ENCODE measurements around the gene CSF3. TPM values are rescaled to one million over a fixed set of nuclear protein-coding genes. Genes with fewer than 3 reads are reported as not detected.
A peak's percentile ranks its signal among the peaks of the same experiment; 100 is the strongest.

Gene CSF3, protein sequence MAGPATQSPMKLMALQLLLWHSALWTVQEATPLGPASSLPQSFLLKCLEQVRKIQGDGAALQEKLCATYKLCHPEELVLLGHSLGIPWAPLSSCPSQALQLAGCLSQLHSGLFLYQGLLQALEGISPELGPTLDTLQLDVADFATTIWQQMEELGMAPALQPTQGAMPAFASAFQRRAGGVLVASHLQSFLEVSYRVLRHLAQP
- not detected for total RNA-seq
- long read RNA-seq = 0 reads

GRCh38 chr17:40015005-40015997, at the start of gene CSF3:
Gene CSF3 (plus strand): TSS chr17:40015440. CDS start chr17:40015475, 35 bp downstream.
- no peak for ATAC-seq (ENCODE audit: poor library complexity)
- peak; percentile 38 for DNase-seq
- intact Hi-C loops (cut with DNase I) = loop anchor here (5.0 kb wide), 1 partner anchor 152 kb away; no protein-coding TSS in a partner anchor

DNA sequence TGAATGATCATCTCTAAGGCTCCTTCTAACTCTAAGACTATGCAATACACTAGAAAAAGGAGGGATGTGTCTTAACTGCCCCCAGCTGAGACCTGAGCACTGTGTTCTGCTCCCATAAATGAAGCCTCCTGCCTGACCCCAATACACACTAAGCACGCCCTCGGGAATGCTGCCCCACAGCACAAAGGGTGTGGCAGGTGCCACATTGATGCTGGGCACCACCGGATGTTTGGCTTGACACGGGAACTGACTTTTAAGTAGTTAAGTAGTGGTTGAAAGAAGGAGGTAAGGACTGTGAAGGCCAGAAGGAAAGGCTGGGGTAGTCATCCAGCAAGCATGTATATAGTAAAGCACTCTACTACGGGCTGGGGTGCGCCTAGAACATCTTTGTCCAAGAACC, 48.5 kb upstream of the CSF3 start:
- DNase-seq (peak; percentile 14), ATAC-seq (ENCODE audit: poor library complexity) (no peak)
- intact Hi-C loops (cut with DNase I) = no loop called here

GRCh38 chr17:39968761-39969160, 46.5 kb upstream of the CSF3 start:
- ATAC-seq (ENCODE audit: poor library complexity) = no peak
- intact Hi-C loops (cut with DNase I) = no loop called here
- no peak for DNase-seq

DNA sequence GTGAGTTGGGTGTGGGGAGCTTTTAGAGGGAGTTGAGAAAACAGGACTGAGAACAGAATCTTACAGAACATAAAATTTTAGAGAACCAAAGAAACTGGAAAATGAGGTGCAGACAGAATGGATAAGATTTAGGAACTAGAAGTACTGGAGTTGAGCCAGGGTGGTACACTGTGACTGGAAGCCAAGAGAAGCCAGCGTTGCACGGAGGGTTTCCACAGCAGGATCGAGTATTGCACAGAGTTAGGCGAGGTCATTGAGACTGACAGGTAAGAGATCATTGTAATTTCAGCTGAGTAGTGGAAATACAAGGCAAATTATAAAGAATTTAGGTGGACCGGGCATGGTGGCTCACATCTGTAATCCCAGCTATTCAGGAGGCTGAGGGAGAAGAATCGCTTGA, 45.9 kb upstream of the CSF3 start:
- intact Hi-C loops (cut with DNase I) = no loop called here

DNA sequence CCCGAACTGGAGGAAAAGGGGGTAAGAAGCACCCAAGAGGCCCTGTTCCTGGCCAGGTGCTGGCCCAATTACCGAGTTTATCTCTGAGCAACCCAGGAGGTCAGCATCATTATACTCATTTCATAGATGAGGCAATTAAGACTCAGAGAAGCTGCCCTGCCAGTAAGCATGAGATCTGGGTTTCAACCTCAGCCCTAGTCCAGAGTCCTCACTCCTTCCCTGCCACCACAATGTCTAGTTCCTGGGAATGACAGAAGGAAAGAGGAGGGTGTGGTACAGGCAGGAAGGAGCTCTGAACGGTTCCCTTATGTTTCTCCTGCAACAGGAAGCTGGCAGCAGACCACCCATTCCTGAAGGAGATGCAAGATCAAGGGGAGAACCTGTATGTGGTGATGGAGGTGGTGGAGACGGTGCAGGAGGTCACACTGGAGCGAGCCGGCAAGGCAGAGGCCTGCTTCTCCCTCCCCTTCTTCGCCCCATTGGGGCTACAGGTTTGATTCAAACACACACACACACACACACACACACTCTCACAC, 45.0 kb upstream of the CSF3 start:
- ATAC-seq (ENCODE audit: poor library complexity) (no peak), DNase-seq (no peak)
- intact Hi-C loops (cut with DNase I) = no loop called here

More for the DNA sequence above, 45.9 kb upstream of the CSF3 start:
- ATAC-seq (ENCODE audit: poor library complexity) (no peak), DNase-seq (peak; percentile 20)

DNA sequence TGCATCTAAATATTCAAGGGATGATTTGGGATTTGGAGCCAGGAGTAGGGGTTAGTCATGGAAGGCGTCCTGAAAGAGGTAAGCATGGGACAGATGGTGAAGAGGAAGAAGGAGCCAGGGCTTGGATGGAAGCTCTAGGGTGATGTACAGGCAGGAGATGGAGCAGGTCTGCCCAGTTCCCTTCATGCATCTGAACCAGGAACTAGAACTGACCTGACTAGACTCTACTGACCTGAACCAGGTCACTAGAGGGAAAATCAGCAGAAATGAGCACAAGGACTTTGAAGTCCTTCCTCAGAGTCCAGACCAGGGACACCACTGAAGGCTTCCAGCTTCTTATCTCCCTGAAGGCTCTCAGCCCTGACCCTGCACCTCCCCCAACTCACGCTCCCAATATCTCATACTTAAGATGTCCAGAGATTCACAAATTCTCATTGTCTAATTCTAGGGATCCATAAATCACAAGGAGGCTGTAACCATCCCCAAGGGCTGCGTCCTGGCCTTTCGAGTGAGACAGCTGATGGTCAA, 44.1 kb upstream of the CSF3 start:
- DNase-seq (no peak), ATAC-seq (ENCODE audit: poor library complexity) (no peak)
- intact Hi-C loops (cut with DNase I) = no loop called here

DNA sequence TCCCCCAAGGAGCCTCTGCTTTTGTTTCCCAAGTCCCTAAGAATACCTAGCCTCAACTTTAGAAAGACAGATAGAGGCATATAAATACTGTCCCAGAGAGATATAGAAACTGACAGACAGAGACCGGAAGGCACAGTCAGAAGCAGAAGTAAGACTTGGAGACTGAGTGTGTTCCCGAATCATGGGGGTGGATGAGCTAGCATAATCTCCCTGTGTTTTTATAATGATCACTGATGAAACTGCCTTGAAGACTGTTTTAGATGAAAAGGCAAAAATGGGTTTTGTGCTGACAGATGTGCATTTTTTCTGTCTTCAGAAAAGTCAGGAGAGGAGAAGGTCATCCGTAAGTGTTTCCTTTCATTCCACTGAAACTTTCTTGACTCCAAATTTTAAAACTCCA, 43.0 kb upstream of the CSF3 start:
- DNase-seq (no peak), ATAC-seq (ENCODE audit: poor library complexity) (peak; percentile 39)
- intact Hi-C loops (cut with DNase I) = no loop called here

- intact Hi-C loops (cut with DNase I) = no loop called here
- DNase-seq (no peak), ATAC-seq (ENCODE audit: poor library complexity) (no peak)
Observed at GRCh38 chr17:39973496-39973895, 41.7 kb upstream of the CSF3 start.

DNA sequence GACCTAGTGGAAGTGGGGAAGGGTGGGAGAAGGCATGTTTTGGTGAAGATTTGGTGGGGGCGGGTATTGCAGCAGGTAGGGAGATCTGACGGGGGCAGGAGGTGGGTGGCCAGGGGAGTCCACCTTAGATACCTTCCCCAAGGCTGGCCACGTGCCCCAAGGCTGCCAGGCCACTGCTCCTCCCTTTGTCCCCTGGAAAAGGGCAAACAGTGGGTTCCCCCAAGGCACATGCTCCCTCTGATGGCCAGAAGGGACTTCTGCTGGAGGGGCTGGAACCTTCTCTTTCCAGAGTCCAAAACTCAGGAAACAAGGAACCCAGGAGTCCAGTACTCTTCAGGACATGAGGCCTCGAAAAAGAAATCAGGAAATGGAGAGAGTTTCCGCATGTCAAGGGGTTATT, 40.8 kb upstream of the CSF3 start:
- DNase-seq (no peak), ATAC-seq (ENCODE audit: poor library complexity) (no peak)
- intact Hi-C loops (cut with DNase I) = no loop called here

DNA sequence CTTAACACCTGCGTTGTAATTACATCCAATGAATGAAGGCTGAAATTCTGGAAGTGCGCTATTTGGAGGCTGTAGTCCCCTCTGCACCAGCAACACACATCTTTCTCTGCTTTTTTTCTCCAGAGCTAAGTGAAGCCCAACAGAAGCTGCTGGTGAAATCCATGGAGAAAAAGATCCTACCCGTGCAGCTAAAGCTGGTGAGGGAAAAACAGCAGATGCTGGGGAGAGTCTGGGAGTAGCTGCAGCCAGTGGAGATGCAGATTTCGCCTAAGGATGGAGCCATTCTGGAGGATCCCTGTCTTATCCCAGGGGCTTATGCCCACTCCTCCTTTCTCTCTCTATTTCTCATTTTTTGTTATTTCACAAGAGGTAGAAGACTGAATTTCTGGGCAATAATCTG, 39.4 kb upstream of the CSF3 start:
- ATAC-seq (ENCODE audit: poor library complexity) = no peak
- intact Hi-C loops (cut with DNase I) = no loop called here
- no peak for DNase-seq

DNA sequence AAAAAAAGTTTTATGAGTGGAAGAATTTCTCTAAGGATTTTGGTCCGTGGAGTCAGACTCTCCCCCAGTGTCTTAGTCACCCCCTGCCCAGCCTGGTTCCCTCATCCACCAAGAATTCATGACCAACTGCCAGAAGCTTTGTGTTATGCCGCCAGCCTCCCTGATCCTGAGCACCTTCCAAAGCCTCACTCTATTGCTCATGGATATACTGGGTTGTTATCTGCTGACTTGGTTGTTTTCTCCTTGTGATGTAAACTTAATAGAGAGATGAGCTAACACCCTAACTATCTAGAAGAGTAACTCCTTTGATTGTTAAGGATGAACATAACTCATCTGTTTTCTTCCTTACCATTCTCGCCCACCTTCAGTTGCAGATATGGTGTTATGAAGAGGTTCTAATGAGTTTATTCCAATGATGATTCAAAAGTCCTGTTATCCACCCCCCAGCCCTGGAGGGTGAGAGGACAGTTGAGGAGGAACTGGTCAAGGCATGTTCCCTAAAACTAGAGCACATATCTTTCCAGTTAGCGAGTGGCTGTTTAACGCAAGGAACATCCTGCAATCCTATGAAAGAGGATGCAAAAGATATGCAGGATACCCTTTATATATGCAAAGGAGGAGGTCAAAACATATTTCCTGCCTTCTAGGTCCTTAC, 36.1 kb upstream of the CSF3 start:
- intact Hi-C loops (cut with DNase I) = no loop called here
- no peak for ATAC-seq (ENCODE audit: poor library complexity)
- no peak for DNase-seq

GRCh38 chr17:39979893-39980350, 35.3 kb upstream of the CSF3 start:
- intact Hi-C loops (cut with DNase I) = no loop called here
- DNase-seq (no peak), ATAC-seq (ENCODE audit: poor library complexity) (peak; percentile 18)

GRCh38 chr17:39980351-39981206, 34.7 kb upstream of the CSF3 start, which contains the start of gene PSMD3:
Gene PSMD3 (plus strand): TSS chr17:39980807. CDS start chr17:39980971, 164 bp downstream.
- ATAC-seq (ENCODE audit: poor library complexity) (peak; percentile 97), DNase-seq (peak; percentile 98)
- intact Hi-C loops (cut with DNase I) = no loop called here

- no peak for DNase-seq
Observed at GRCh38 chr17:39981207-39981741, 34.0 kb upstream of the CSF3 start.

GRCh38 chr17:39981766-39982375, 33.4 kb upstream of the CSF3 start:
- no peak for DNase-seq
- intact Hi-C loops (cut with DNase I) = no loop called here
- ATAC-seq (ENCODE audit: poor library complexity) = no peak

More at GRCh38 chr17:39981207-39981741, 34.0 kb upstream of the CSF3 start:
- ATAC-seq (ENCODE audit: poor library complexity) = peak; percentile 6
- intact Hi-C loops (cut with DNase I) = no loop called here

DNA sequence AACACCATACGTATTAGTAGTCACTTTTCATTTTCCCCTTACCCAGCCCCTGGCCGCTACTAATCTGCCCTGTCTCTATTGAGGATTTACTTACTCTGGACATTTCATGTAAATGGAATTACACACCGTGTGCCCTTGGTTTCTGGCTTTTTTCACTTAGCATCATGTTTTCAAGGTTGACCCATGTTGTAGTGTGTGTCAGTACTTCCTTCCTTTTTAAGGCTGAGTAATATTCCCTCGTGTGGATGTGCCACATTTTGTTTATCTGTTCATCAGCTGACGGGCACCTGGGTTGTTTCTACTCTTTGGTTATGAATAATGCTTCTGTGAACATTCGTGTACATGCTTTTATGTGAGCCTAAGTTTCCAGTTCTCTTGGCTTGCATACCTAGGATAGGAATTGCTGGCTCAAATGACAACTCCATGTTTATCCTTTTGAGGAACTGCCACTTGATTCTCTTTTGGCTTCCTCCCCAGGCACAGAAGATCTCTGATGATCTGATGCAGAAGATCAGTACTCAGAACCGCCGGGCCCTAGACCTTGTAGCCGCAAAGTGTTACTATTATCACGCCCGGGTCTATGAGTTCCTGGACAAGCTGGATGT, 26.9 kb upstream of the CSF3 start:
- ATAC-seq (ENCODE audit: poor library complexity) = no peak
- no peak for DNase-seq
- intact Hi-C loops (cut with DNase I) = no loop called here

DNA sequence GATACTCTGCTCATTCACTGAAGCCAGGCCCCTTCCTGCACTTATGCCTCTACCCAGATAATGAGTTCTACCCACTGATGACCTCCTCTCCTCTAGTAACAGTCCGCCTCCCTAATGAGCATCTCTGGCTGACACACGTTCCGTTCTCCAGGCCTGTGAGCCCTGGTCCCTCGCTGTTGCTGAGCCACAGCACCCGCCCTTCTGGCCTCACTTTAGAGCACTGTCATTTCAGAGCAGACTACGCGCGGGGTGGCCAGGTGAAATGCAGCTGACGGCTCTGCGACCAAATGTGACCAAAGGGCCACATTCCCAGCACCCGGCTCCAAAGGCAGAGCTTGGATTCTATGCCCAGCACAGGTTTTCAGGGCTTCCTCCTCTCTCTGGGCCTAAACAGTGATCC, 20.8 kb upstream of the CSF3 start:
- ATAC-seq (ENCODE audit: poor library complexity) (no peak), DNase-seq (no peak)
- intact Hi-C loops (cut with DNase I) = no loop called here
